GM18868 (cell line): ENCODE data around the gene NCAPH2.

Source experiments
- ATAC-seq: cut with Tn5 transposase; IDR thresholded peaks from one replicate; pipeline ENCODE4 v1.9.1; 2021; ENCODE audit warnings: mild to moderate bottlenecking, moderate library complexity; ENCODE audit not compliant: unreplicated experiment

NCAPH2 gene

GRCh38 chr22:50507991-50508884, at the start of gene NCAPH2:
Gene NCAPH2, plus strand, starts transcription at chr22:50508224. Its CDS starts 114 bp downstream, at chr22:50508338.
- ATAC-seq, result peak; percentile 61

DNA sequence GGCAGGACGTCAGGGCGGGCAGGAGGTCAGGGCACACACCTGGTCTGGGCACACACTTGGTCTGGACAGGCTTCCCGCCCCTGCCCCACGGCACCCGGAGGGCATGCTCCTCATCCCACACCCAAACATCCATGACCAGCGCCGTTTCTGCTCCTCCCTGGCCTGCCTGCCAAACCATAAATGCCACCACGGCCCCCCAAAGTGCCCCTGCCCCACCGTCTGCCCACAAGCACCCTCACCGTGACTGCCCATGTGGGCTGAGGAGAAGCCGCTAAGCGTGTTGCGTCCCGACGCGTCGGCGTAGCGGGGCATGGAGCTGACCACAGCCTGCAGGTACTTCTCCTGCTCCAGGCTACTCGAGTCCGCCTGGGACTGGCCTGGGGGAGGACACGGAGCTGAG, 49.0 kb upstream of the NCAPH2 start:
- ATAC-seq, result no peak

GRCh38 chr22:50459496-50460140, 48.4 kb upstream of the NCAPH2 start:
- ATAC-seq, result no peak

GRCh38 chr22:50460938-50461337, 47.1 kb upstream of the NCAPH2 start:
- ATAC-seq, result no peak

DNA sequence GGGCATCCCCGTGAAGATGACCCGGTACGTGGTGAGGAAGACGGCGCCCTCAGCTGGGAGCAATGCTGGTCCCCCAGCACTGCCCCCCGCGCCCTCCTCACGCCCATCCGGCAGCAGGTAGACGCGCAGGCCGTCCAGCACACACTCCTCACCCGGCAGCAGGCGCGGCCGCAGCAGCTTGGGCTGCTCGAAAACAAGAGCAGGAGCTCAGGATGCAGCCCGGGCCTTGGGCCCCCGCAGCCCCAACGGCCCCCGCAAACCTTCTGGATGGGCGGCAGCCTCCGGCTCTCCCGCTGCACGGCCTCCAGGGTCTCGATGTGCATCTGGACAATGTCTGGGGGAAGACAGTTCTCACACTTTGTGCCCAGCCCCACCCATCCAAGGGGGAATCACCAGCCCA, 46.5 kb upstream of the NCAPH2 start:
- ATAC-seq, result no peak

- ATAC-seq, result no peak
Observed at GRCh38 chr22:50461979-50462540, 46.0 kb upstream of the NCAPH2 start.

DNA sequence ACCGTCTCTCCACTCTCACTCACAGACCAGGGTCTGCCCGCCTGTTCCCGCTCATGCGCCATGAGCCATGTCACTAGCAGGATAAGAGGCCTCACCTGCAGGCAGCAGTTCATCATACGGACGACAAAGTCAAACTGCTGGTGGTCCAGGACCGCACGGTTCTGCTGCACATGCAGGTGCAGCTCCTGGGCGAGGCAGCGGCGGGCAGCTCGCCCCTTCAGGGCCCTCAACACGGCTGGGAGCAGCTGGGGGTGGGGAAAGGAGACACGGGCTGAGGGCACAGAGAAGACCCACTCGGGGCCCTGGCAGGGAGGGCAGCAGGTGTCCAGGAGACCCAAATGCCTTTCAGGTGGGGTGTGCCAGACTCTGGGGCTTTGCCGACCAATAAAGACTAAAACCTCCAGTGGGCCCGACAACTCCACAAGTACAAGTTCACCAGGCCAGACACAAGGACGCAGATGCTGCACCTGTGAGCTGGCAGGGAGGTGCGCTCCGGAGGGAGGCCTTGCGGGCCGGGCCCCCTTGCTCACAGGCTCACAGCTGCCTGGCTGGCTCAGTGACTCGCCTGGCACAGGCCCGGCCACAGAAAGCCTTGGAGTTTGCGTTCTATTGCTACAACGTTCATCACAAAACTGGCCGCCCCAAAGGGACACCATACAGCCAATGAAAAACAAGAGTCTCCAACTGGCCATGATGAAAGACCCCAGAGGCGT, 44.7 kb upstream of the NCAPH2 start:
- ATAC-seq, result no peak

- ATAC-seq, result no peak
Observed at GRCh38 chr22:50464451-50464850, 43.6 kb upstream of the NCAPH2 start.

DNA sequence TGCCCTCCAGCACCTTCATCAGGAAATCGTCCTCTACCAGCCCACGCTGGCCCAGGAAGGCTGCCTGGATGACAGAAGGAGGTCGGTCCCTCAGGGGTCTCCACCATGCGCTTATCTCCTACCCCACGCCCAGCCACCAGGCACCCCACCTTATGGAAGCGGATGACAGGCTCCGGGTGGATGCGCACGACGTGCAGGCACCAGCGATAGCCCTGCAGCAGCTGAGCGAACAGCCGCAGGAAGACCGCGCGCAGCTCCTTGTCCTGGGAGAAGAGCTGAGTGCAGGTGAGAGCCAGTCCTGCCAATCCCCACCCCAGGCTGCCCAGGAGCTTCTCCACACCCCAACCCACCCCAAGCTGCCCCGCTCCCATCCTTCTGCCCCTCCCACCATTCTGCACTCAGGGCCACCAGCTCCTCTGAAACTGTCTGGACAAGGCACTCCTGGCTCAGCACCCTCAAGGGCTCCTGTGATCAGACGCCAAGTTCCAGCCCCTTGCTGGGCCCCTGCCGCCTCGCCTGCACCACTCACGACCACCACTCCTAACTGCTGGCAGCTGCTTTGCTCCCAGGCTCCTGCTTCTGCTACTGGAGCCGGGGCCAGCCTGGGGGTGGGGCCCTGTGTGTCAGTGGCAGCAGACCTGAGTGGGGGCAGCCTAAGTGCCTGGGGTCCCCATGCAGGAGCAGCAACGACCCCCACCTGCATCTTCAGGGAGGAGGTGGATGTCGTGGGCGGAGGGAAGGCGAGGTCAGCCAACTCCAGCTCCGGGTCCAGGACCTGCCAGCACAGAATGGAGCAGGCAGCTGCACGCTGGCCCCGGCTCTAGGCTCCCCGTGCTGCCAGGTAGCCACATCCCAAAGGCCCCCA, 42.7 kb upstream of the NCAPH2 start:
- no peak for ATAC-seq

- no peak for ATAC-seq
Observed at GRCh38 chr22:50467341-50467740, 40.7 kb upstream of the NCAPH2 start.

GRCh38 chr22:50467773-50468440, 40.1 kb upstream of the NCAPH2 start:
- ATAC-seq, result no peak

- ATAC-seq, result no peak
Observed at GRCh38 chr22:50468626-50469025, 39.4 kb upstream of the NCAPH2 start.

- peak; percentile 70 for ATAC-seq
Observed at GRCh38 chr22:50469377-50470305, 38.4 kb upstream of the NCAPH2 start.

- no peak for ATAC-seq
Observed at GRCh38 chr22:50470491-50470890, 37.5 kb upstream of the NCAPH2 start.

DNA sequence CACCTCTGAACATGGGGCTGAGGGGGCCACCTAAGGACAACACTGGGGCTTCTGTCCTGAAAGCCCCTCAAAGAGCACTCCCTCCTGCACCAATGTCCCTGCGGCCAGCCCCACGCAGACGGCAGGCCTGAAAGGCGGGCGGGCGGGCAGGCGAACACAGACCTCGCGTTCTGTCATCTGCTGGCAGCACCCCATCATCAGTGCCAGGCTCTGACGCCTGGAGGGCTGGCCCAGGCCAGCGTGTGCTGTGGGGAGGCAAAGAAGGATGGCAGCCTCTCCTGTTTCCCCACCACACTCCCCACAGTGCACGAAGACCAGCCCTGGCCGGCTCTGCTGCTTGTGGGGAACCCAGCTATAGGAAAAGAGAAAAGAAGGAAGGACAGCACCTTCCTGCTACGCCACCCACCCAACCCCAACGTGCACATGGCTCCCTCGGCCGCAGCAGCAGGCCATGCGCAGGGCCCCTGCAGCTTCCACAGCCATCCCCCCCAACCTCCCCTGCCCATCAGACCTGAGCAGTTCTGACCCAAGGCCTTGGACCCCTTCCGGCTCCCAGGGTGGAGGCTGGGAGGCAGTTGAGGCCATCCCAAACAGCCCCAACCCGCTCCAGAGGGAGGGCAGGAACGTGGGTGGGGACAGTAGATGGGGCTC, 36.7 kb upstream of the NCAPH2 start:
- no peak for ATAC-seq

- no peak for ATAC-seq
Observed at GRCh38 chr22:50471962-50472361, 36.1 kb upstream of the NCAPH2 start.

GRCh38 chr22:50473088-50473487, 34.9 kb upstream of the NCAPH2 start:
- no peak for ATAC-seq
